ENCODE results near the gene MBD5.

MBD5 gene

DNA sequence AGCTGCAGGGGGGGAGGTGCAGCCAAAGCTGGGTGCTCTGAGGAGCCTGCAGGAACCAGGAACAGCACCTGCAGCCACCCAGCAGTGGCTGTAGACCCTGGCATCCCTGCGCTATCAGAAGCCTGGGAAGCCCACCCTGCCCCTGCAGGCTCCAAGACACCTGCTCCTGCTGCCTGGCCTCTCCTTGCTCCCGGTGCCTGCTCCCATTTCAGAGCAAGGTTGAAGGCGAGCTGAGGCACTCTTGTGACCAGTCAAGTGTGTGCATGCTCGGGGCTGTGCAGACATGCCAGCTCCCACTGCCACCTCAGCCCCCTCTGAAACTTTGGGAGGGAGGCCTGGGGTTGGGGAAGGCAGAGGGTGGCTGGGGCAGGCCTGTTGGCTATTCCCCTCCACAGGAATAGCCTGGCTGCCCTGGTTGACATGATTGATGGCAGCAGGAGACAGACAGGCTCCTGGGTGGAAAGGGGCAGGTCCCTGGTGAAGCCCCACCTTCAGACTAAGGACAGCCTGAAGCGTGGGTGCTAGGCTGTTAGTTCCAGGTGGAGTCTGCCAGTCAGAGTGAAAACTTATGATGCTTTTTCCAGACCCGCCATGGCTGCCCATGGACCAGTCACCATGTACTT lies 151.4 kb downstream of the MBD5 start:
- no peak overlapping the region for H3K9ac ChIP-seq (ENCODE audit: low read length)
- H3K27ac ChIP-seq (ENCODE audit: low read depth, low read length), result no peak overlapping the region
- no peak overlapping the region for H3K4me3 ChIP-seq (ENCODE audit: low read depth, low read length)
- H3K4me1 ChIP-seq (ENCODE audit: control insufficient read depth, insufficient read depth, low read length), result no peaks in the 10 kb centered on the region
- H3K9me3 ChIP-seq (ENCODE audit: control insufficient read depth, insufficient read depth, low read depth, low read length), result no peaks in the 10 kb centered on the region
- H3K27me3 ChIP-seq (ENCODE audit: control insufficient read depth, insufficient read depth, low read length), result no peaks in the 10 kb centered on the region
- H3K36me3 ChIP-seq (ENCODE audit: control insufficient read depth, insufficient read depth, low read length), result no peaks in the 10 kb centered on the region

- no peak overlapping the region for H3K4me3 ChIP-seq (ENCODE audit: low read depth, low read length)
- H3K36me3 ChIP-seq (ENCODE audit: control insufficient read depth, insufficient read depth, low read length), result no peaks in the 10 kb centered on the region
- H3K27ac ChIP-seq (ENCODE audit: low read depth, low read length), result no peak overlapping the region
- H3K9ac ChIP-seq (ENCODE audit: low read length), result no peak overlapping the region
- no peaks in the 10 kb centered on the region for H3K9me3 ChIP-seq (ENCODE audit: control insufficient read depth, insufficient read depth, low read depth, low read length)
- H3K27me3 ChIP-seq (ENCODE audit: control insufficient read depth, insufficient read depth, low read length), result no peaks in the 10 kb centered on the region
- H3K4me1 ChIP-seq (ENCODE audit: control insufficient read depth, insufficient read depth, low read length), result no peaks in the 10 kb centered on the region
Observed at GRCh38 chr2:148173168-148173567, 152.3 kb downstream of the MBD5 start.

- no peak overlapping the region for H3K4me3 ChIP-seq (ENCODE audit: low read depth, low read length)
- no peaks in the 10 kb centered on the region for H3K9me3 ChIP-seq (ENCODE audit: control insufficient read depth, insufficient read depth, low read depth, low read length)
- H3K27ac ChIP-seq (ENCODE audit: low read depth, low read length), result no peak overlapping the region
- no peaks in the 10 kb centered on the region for H3K36me3 ChIP-seq (ENCODE audit: control insufficient read depth, insufficient read depth, low read length)
- H3K27me3 ChIP-seq (ENCODE audit: control insufficient read depth, insufficient read depth, low read length), result no peaks in the 10 kb centered on the region
- H3K4me1 ChIP-seq (ENCODE audit: control insufficient read depth, insufficient read depth, low read length), result no peaks in the 10 kb centered on the region
- no peak overlapping the region for H3K9ac ChIP-seq (ENCODE audit: low read length)
Observed at GRCh38 chr2:148177559-148177958, 156.7 kb downstream of the MBD5 start.

DNA sequence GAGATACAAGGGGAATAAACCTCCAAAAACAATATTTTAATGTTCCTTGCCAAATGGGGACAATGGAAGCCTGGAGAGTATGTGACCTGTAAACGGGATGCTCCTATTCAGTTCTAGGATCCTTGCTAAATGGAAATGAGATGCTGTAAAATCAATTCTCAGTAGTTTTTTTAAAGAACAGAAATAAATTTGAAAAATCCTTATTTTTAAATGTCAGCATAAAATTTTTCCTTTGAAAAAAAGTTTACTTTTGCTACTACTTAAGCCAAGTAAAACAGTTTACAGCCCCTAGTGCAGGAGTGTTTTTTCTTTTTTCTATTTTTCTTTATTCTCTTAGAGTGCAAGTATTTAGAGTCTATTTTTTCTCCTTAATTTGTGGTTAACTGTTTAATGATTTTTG lies 158.8 kb downstream of the MBD5 start:
- no peaks in the 10 kb centered on the region for H3K27me3 ChIP-seq (ENCODE audit: control insufficient read depth, insufficient read depth, low read length)
- H3K4me1 ChIP-seq (ENCODE audit: control insufficient read depth, insufficient read depth, low read length), result no peaks in the 10 kb centered on the region
- no peak overlapping the region for H3K9ac ChIP-seq (ENCODE audit: low read length)
- H3K27ac ChIP-seq (ENCODE audit: low read depth, low read length), result no peak overlapping the region
- H3K36me3 ChIP-seq (ENCODE audit: control insufficient read depth, insufficient read depth, low read length), result no peaks in the 10 kb centered on the region
- H3K4me3 ChIP-seq (ENCODE audit: low read depth, low read length), result no peak overlapping the region
- H3K9me3 ChIP-seq (ENCODE audit: control insufficient read depth, insufficient read depth, low read depth, low read length), result no peaks in the 10 kb centered on the region

DNA sequence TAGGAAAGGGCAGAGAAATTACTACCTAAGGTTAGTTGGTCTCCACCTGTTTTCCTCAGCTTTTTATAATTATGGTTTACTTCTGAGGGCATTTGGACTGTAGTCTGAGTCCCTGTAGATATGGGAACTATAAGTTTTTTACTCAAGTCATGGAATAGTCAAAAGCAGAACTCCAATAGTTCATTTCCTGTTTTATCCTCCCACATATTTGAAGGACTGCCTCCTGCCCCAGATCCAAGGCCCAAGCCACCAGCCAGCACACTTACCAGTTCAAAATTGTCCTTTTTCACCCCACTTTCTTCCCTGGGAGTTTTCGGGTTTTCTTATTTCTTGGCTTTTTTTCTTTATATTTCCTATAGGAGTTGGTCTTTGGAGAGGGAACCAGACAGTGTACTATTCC lies 164.1 kb downstream of the MBD5 start:
- Histone ChIP-seq H3K27ac (ENCODE audit: low read depth, low read length) (no peak overlapping the region), H3K4me3 (ENCODE audit: low read depth, low read length) (no peak overlapping the region), H3K27me3 (ENCODE audit: control insufficient read depth, insufficient read depth, low read length) (no peaks in the 10 kb centered on the region), H3K4me1 (ENCODE audit: control insufficient read depth, insufficient read depth, low read length) (no peaks in the 10 kb centered on the region), H3K9me3 (ENCODE audit: control insufficient read depth, insufficient read depth, low read depth, low read length) (no peaks in the 10 kb centered on the region), H3K9ac (ENCODE audit: low read length) (no peak overlapping the region), H3K36me3 (ENCODE audit: control insufficient read depth, insufficient read depth, low read length) (no peaks in the 10 kb centered on the region)

- Histone ChIP-seq H3K27me3 (ENCODE audit: control insufficient read depth, insufficient read depth, low read length) (no peaks in the 10 kb centered on the region), H3K36me3 (ENCODE audit: control insufficient read depth, insufficient read depth, low read length) (no peaks in the 10 kb centered on the region), H3K9ac (ENCODE audit: low read length) (no peak overlapping the region), H3K4me3 (ENCODE audit: low read depth, low read length) (no peak overlapping the region), H3K27ac (ENCODE audit: low read depth, low read length) (no peak overlapping the region), H3K4me1 (ENCODE audit: control insufficient read depth, insufficient read depth, low read length) (no peaks in the 10 kb centered on the region), H3K9me3 (ENCODE audit: control insufficient read depth, insufficient read depth, low read depth, low read length) (no peaks in the 10 kb centered on the region)
Observed at GRCh38 chr2:148194882-148195281, 174.0 kb downstream of the MBD5 start.

GRCh38 chr2:148201075-148202004 lies 180.4 kb downstream of the MBD5 start:
- Histone ChIP-seq H3K4me1 (ENCODE audit: control insufficient read depth, insufficient read depth, low read length) (no peaks in the 10 kb centered on the region), H3K27me3 (ENCODE audit: control insufficient read depth, insufficient read depth, low read length) (no peaks in the 10 kb centered on the region)

GRCh38 chr2:148202237-148202636 lies 181.3 kb downstream of the MBD5 start:
- Histone ChIP-seq H3K9me3 (ENCODE audit: control insufficient read depth, insufficient read depth, low read depth, low read length) (no peaks in the 10 kb centered on the region; the same call in 1 of the 2 replicates), H3K36me3 (ENCODE audit: control insufficient read depth, insufficient read depth, low read length) (no peaks in the 10 kb centered on the region), H3K9ac (ENCODE audit: low read length) (no peak overlapping the region), H3K4me1 (ENCODE audit: control insufficient read depth, insufficient read depth, low read length) (no peaks in the 10 kb centered on the region), H3K27me3 (ENCODE audit: control insufficient read depth, insufficient read depth, low read length) (no peaks in the 10 kb centered on the region), H3K27ac (ENCODE audit: low read depth, low read length) (no peak overlapping the region), H3K4me3 (ENCODE audit: low read depth, low read length) (no peak overlapping the region)

More at GRCh38 chr2:148201075-148202004, 180.4 kb downstream of the MBD5 start:
- no peak overlapping the region for H3K9ac ChIP-seq (ENCODE audit: low read length)
- no peak overlapping the region for H3K27ac ChIP-seq (ENCODE audit: low read depth, low read length)
- H3K4me3 ChIP-seq (ENCODE audit: low read depth, low read length), result no peak overlapping the region
- H3K36me3 ChIP-seq (ENCODE audit: control insufficient read depth, insufficient read depth, low read length), result no peaks in the 10 kb centered on the region
- H3K9me3 ChIP-seq (ENCODE audit: control insufficient read depth, insufficient read depth, low read depth, low read length), result no peaks in the 10 kb centered on the region; the same call in 1 of the 2 replicates

GRCh38 chr2:148207111-148207510 lies 186.2 kb downstream of the MBD5 start:
- no peaks in the 10 kb centered on the region for H3K27me3 ChIP-seq (ENCODE audit: control insufficient read depth, insufficient read depth, low read length)
- no peaks in the 10 kb centered on the region for H3K4me1 ChIP-seq (ENCODE audit: control insufficient read depth, insufficient read depth, low read length)
- no peak overlapping the region for H3K9ac ChIP-seq (ENCODE audit: low read length)
- H3K36me3 ChIP-seq (ENCODE audit: control insufficient read depth, insufficient read depth, low read length), result no peaks in the 10 kb centered on the region
- no peaks in the 10 kb centered on the region; the same call in 1 of the 2 replicates for H3K9me3 ChIP-seq (ENCODE audit: control insufficient read depth, insufficient read depth, low read depth, low read length)
- H3K4me3 ChIP-seq (ENCODE audit: low read depth, low read length), result no peak overlapping the region
- H3K27ac ChIP-seq (ENCODE audit: low read depth, low read length), result no peak overlapping the region

GRCh38 chr2:148209603-148210002 lies 188.7 kb downstream of the MBD5 start:
- Histone ChIP-seq H3K9me3 (ENCODE audit: control insufficient read depth, insufficient read depth, low read depth, low read length) (no peaks in the 10 kb centered on the region), H3K27me3 (ENCODE audit: control insufficient read depth, insufficient read depth, low read length) (no peaks in the 10 kb centered on the region), H3K36me3 (ENCODE audit: control insufficient read depth, insufficient read depth, low read length) (no peaks in the 10 kb centered on the region), H3K4me3 (ENCODE audit: low read depth, low read length) (no peak overlapping the region), H3K27ac (ENCODE audit: low read depth, low read length) (no peak overlapping the region), H3K4me1 (ENCODE audit: control insufficient read depth, insufficient read depth, low read length) (no peaks in the 10 kb centered on the region), H3K9ac (ENCODE audit: low read length) (no peak overlapping the region)

DNA sequence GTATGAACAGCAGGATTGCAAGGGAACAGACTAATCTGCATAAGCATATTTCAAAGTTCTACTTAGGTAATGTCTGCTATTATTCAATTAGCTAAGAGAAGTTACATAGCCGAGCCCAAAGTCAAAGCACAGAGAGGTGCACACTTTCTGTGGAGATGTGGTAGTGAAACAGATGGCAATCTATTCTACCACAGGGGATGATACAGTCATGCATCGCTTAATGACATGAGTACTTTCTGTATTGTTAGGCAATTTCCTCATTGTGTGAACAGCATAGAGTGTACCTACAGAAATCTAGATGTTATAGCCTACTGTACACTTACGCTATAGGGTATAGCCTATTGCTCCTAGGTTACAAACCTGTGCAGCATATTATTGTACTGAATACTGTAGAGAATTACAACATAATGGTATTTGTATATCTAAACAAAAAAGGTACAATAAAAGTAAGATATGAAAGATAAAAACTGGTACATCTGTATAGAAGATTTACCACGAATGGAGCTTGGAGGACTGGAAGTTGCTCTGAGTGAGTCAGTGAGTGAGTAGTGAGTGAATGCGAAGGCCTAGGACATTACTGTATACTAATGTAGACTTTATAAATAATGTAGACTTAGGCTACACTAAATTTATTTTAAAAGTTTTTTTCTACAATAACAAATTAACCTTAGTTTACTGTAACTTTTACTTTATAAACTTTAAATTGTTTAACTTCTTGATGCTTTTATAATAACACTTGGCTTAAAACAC lies 197.6 kb downstream of the MBD5 start:
- Histone ChIP-seq H3K4me3 (ENCODE audit: low read depth, low read length) (no peak overlapping the region), H3K4me1 (ENCODE audit: control insufficient read depth, insufficient read depth, low read length) (no peaks in the 10 kb centered on the region), H3K27ac (ENCODE audit: low read depth, low read length) (no peak overlapping the region), H3K9me3 (ENCODE audit: control insufficient read depth, insufficient read depth, low read depth, low read length) (peaks cover 10% of the 10 kb centered on the region), H3K9ac (ENCODE audit: low read length) (no peak overlapping the region), H3K27me3 (ENCODE audit: control insufficient read depth, insufficient read depth, low read length) (no peaks in the 10 kb centered on the region), H3K36me3 (ENCODE audit: control insufficient read depth, insufficient read depth, low read length) (no peaks in the 10 kb centered on the region)
